Gastrocnemius medialis (tissue), 4 donors: ENCODE data around the gene CTNNBL1.

Experiments
- CTCF ChIP-seq, 5 experiments: fragments of 450-650 bp in 3 of 5; fragments of 200-600 bp in 2 of 5; sonication (generic) in 2 of 5; IDR thresholded peaks in 4 of 5; conservative IDR thresholded peaks in 1 of 5; 1 replicate in 4 of 5; 2 replicates in 1 of 5; pipeline ENCODE4 v1.5.1; 2016 to 2019; ENCODE audit warnings: antibody characterized with exemption in 5 of 5, mild to moderate bottlenecking in 3 of 5, moderate library complexity in 3 of 5
- POLR2A ChIP-seq, 2 donors: fragments of 450-650 bp; IDR thresholded peaks; one replicate each; pipeline ENCODE4 v1.6.1; 2017; ENCODE audit warnings: antibody characterized with exemption in 2 of 2, mild to moderate bottlenecking in 2 of 2, moderate library complexity in 2 of 2

GRCh38 chr20:37796733-37797132 is 102.9 kb downstream of the CTNNBL1 start:
- TF ChIP-seq CTCF (IDR thresholded peaks at IDR 0.05 in 4 of 5, conservative IDR thresholded peaks at IDR 0.05 in 1 of 5) = no peak
- no peak for TF ChIP-seq POLR2A (IDR thresholded peaks at IDR 0.05)
